HepG2 (cell line): Measurements from ENCODE around the gene TM4SF18. TPM values are rescaled to one million over a fixed set of nuclear protein-coding genes. Genes with fewer than 3 reads are reported as not detected.

ENCODE experiments used
- ATAC-seq: fragments of 200-7000 bp; cut with Tn5 transposase; 3 replicates; pipeline ENCODE4 v1.9.1; 2020; ENCODE audit warnings: mild to moderate bottlenecking, moderate library complexity
- BruUV-seq: library from RNA; stranded (reverse); fragments of 400-500 nt; replicated peaks from 2 replicates; lab custom pipeline; 2021; lab: Mats Ljungman, UMichigan
- CTCF ChIA-PET: fragments of 300-600 bp; formaldehyde crosslinking; extraction: SDS; loops from one replicate; lab custom pipeline; 2021; ENCODE audit warnings: low total read pairs, inconsistent platforms, low intra/inter-chr PET ratio; lab: Yijun Ruan, JAX
- POLR2A ChIA-PET: fragments of 350-600 bp; sonication (Branson Sonifier 250); formaldehyde crosslinking; loops from one replicate; lab custom pipeline; 2020; ENCODE audit warnings: antibody characterized with exemption, inconsistent platforms; lab: Yijun Ruan, JAX
- DNase-seq: peaks from one replicate; pipeline ENCODE4 v3.0.0-alpha.2; 2015; ENCODE audit warnings: low spot score
- FAIRE-seq: peaks from 3 replicates; lab custom pipeline; 2011; peaks lifted over from hg19 to GRCh38; lab: Jason Lieb, UNC
- H2AFZ ChIP-seq: one replicate; pipeline ENCODE4 v1.6.1; 2011; ENCODE audit warnings: low read length, inconsistent platforms
- H3K27ac ChIP-seq: fragments of 300-600 bp; 3 replicates; pipeline ENCODE4 v1.8.0; 2011; ENCODE audit warnings: mixed run types, mild to moderate bottlenecking, mixed read lengths, low read length, inconsistent platforms; ENCODE audit not compliant: insufficient read depth; ENCODE audit errors: extremely low read length
- H3K27me3 ChIP-seq, 2 experiments: fragments of 200-600 bp in 1 of 2; 2 replicates in 1 of 2; 3 replicates in 1 of 2; pipeline versions ENCODE4 v1.6.0 to v1.8.0; 2011; ENCODE audit warnings: low read length in 2 of 2, mild to moderate bottlenecking in 2 of 2, moderate library complexity in 2 of 2, inconsistent platforms in 1 of 2; ENCODE audit not compliant: insufficient read depth in 2 of 2, control insufficient read depth in 1 of 2
- H3K36me3 ChIP-seq, 2 experiments: fragments of 200-600 bp in 1 of 2; replicated peaks in 1 of 2; 2 replicates in 1 of 2; 3 replicates in 1 of 2; pipeline versions ENCODE4 v1.5.1 to v1.8.0; 2011; ENCODE audit warnings: low read length in 2 of 2, inconsistent platforms in 1 of 2; ENCODE audit not compliant: insufficient read depth in 2 of 2, control insufficient read depth in 1 of 2
- H3K4me1 ChIP-seq: 2 replicates; pipeline ENCODE4 v1.5.1; 2012; ENCODE audit warnings: low read length, inconsistent platforms; ENCODE audit not compliant: insufficient read depth
- H3K4me2 ChIP-seq: 2 replicates; pipeline ENCODE4 v1.6.0; 2011; ENCODE audit warnings: low read depth, low read length, inconsistent platforms
- H3K4me3 ChIP-seq, 3 experiments: fragments of 200-600 bp in 1 of 3; sonication (generic), shearing (Covaris generic) in 1 of 3; replicated peaks in 1 of 3; 2 replicates each; pipeline ENCODE4 v1.5.1; 2011 to 2016; ENCODE audit warnings: low read length in 3 of 3, inconsistent platforms in 2 of 3, low read depth in 2 of 3, mild to moderate bottlenecking in 2 of 3, control low read depth in 1 of 3, mixed read lengths in 1 of 3; ENCODE audit not compliant: insufficient read depth in 1 of 3
- H3K79me2 ChIP-seq: one replicate; pipeline ENCODE4 v1.6.1; 2011; ENCODE audit warnings: low read length, inconsistent platforms; ENCODE audit not compliant: insufficient read depth
- H3K9ac ChIP-seq: 2 replicates; pipeline ENCODE4 v1.6.0; 2011; ENCODE audit warnings: mild to moderate bottlenecking, low read depth, low read length, inconsistent platforms; ENCODE audit not compliant: insufficient read depth
- H3K9me3 ChIP-seq: 2 replicates; pipeline ENCODE4 v1.5.1; 2012; ENCODE audit warnings: mild to moderate bottlenecking, low read length
- H4K20me1 ChIP-seq: 2 replicates; pipeline ENCODE4 v1.6.0; 2011; ENCODE audit warnings: inconsistent platforms, mild to moderate bottlenecking, low read length, moderate library complexity; ENCODE audit not compliant: insufficient read depth
- HOXD1 ChIP-seq: sonication (generic); formaldehyde crosslinking; IDR thresholded peaks from 2 replicates; pipeline ENCODE4 v1.5.0; 2020; ENCODE audit warnings: missing genetic modification reagents
- IKZF5 ChIP-seq: IDR thresholded peaks from 2 replicates; pipeline ENCODE4 v1.6.1; 2018; ENCODE audit warnings: missing genetic modification reagents, mild to moderate bottlenecking, missing compliant biosample characterization
- SIX1 ChIP-seq: sonication (generic); formaldehyde crosslinking; IDR thresholded peaks from 2 replicates; pipeline ENCODE4 v1.4.0; 2020; ENCODE audit warnings: missing genetic modification reagents, borderline replicate concordance
- STAG1 ChIP-seq: sonication (generic); formaldehyde crosslinking; IDR thresholded peaks from 2 replicates; pipeline ENCODE4 v1.4.0; 2020; ENCODE audit warnings: missing genetic modification reagents
- ZNF256 ChIP-seq: sonication (generic); formaldehyde crosslinking; conservative IDR thresholded peaks from 2 replicates; pipeline ENCODE4 v1.4.0; 2020; ENCODE audit warnings: missing genetic modification reagents
- WGBS: methylation state at CpG from one replicate; pipeline ENCODE4 v1.1.6; 2017; ENCODE audit warnings: low lambda C conversion rate; 5-methylcytosine and 5-hydroxymethylcytosine counted together
- in situ Hi-C: cut with HindIII; loops from 2 replicates; pipeline ENCODE4 v1.10.0; 2017; ENCODE audit warnings: low pct_unique_long_range_greater_than_20kb; ENCODE audit not compliant: extremely low pct_ligation_motif_present
- intact Hi-C: fragments of 100-400 bp; cut with micrococcal nuclease; formaldehyde crosslinking; loops from one replicate; pipeline ENCODE4 v1.10.0; 2022; ENCODE audit not compliant: unreplicated experiment
- polyA plus RNA-seq, 8 experiments: library from polyadenylated mRNA; depleted of rRNA in 3 of 8; stranded (reverse) in 7 of 8; unstranded in 1 of 8; fragments of >200 nt; fragmentation: Illumina TruSeq in 4 of 8; extraction: Trizol in 4 of 8; gene quantifications; 2 replicates each; pipeline versions ENCODE4 v1.2.1 to v1.2.3, GENCODE V29; 2011 to 2016; ENCODE audit warnings: low read depth in 4 of 8, missing spikeins in 1 of 8, mixed read lengths in 1 of 8; ENCODE audit not compliant: insufficient read depth in 1 of 8
- total RNA-seq, 5 experiments: library from RNA; depleted of rRNA; stranded (reverse); fragments of >200 nt; fragmentation: Illumina TruSeq; extraction: Trizol; gene quantifications; 2 replicates each; pipeline ENCODE4 v1.2.3, GENCODE V29; 2016; ENCODE audit warnings: low read depth in 1 of 5
- TF ChIP-seq, protein P1 (sequence below): sonication (generic); formaldehyde crosslinking; IDR thresholded peaks from 2 replicates; pipeline ENCODE4 v1.5.0; 2020; ENCODE audit warnings: mild to moderate bottlenecking, missing genetic modification reagents, moderate library complexity
- TF ChIP-seq, protein P2 (sequence below): sonication (generic); formaldehyde crosslinking; IDR thresholded peaks from 2 replicates; pipeline ENCODE4 v1.5.0; 2020; ENCODE audit warnings: missing genetic modification reagents, mild to moderate bottlenecking, borderline replicate concordance
- TF ChIP-seq, protein P3 (sequence below): sonication (generic); formaldehyde crosslinking; IDR thresholded peaks from one replicate; pipeline ENCODE4 v1.5.1; 2020; ENCODE audit warnings: mild to moderate bottlenecking, missing genetic modification reagents; ENCODE audit errors: not compliant biosample characterization
- TF ChIP-seq, protein P4 (sequence below): sonication (generic); formaldehyde crosslinking; IDR thresholded peaks from 2 replicates; pipeline ENCODE4 v1.4.0; 2020; ENCODE audit warnings: missing genetic modification reagents

TM4SF18 gene
- total and polyA plus RNA-seq, 2 of the 13 experiments (the other 11 are each of a cell fraction or from before 2014, with no cell fraction given) = 0.15 TPM; not detected in 1

GRCh38 chr3:149288655-149289054, 44.8 kb downstream of the TM4SF18 start:
- ChIA-PET POLR2A (no interaction called here), CTCF (no interaction called here)
- Histone ChIP-seq H3K36me3 (no peaks in the 10 kb centered on the region), H3K79me2 (no peaks in the 10 kb centered on the region), H4K20me1 (no peaks in the 10 kb centered on the region), H3K4me2 (no peak overlapping the region), H3K9me3 (no peaks in the 10 kb centered on the region), H2AFZ (no peak overlapping the region), H3K27me3 (no peaks in the 10 kb centered on the region), H3K4me1 (no peaks in the 10 kb centered on the region), H3K9ac (no peak overlapping the region), H3K27ac (no peak overlapping the region), H3K4me3 (no peak overlapping the region)
- BruUV-seq = no TSS peak
- intact Hi-C loops (no loop called here), in situ Hi-C loops (no loop called here)
- TF ChIP-seq SIX1 (CRISPR knock-in tag) (no peak), ZNF256 (CRISPR knock-in tag) (no peak), IKZF5 (no peak), HOXD1 (CRISPR knock-in tag) (no peak), STAG1 (CRISPR knock-in tag) (peak; percentile 42)
- TF ChIP-seq, protein P1, sequence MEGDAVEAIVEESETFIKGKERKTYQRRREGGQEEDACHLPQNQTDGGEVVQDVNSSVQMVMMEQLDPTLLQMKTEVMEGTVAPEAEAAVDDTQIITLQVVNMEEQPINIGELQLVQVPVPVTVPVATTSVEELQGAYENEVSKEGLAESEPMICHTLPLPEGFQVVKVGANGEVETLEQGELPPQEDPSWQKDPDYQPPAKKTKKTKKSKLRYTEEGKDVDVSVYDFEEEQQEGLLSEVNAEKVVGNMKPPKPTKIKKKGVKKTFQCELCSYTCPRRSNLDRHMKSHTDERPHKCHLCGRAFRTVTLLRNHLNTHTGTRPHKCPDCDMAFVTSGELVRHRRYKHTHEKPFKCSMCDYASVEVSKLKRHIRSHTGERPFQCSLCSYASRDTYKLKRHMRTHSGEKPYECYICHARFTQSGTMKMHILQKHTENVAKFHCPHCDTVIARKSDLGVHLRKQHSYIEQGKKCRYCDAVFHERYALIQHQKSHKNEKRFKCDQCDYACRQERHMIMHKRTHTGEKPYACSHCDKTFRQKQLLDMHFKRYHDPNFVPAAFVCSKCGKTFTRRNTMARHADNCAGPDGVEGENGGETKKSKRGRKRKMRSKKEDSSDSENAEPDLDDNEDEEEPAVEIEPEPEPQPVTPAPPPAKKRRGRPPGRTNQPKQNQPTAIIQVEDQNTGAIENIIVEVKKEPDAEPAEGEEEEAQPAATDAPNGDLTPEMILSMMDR (CRISPR knock-in tag) = peak; percentile 32; the same call in 1 of the 2 replicates
- TF ChIP-seq, protein P2, sequence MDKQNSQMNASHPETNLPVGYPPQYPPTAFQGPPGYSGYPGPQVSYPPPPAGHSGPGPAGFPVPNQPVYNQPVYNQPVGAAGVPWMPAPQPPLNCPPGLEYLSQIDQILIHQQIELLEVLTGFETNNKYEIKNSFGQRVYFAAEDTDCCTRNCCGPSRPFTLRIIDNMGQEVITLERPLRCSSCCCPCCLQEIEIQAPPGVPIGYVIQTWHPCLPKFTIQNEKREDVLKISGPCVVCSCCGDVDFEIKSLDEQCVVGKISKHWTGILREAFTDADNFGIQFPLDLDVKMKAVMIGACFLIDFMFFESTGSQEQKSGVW (CRISPR knock-in tag) = no peak
- TF ChIP-seq, protein P3, sequence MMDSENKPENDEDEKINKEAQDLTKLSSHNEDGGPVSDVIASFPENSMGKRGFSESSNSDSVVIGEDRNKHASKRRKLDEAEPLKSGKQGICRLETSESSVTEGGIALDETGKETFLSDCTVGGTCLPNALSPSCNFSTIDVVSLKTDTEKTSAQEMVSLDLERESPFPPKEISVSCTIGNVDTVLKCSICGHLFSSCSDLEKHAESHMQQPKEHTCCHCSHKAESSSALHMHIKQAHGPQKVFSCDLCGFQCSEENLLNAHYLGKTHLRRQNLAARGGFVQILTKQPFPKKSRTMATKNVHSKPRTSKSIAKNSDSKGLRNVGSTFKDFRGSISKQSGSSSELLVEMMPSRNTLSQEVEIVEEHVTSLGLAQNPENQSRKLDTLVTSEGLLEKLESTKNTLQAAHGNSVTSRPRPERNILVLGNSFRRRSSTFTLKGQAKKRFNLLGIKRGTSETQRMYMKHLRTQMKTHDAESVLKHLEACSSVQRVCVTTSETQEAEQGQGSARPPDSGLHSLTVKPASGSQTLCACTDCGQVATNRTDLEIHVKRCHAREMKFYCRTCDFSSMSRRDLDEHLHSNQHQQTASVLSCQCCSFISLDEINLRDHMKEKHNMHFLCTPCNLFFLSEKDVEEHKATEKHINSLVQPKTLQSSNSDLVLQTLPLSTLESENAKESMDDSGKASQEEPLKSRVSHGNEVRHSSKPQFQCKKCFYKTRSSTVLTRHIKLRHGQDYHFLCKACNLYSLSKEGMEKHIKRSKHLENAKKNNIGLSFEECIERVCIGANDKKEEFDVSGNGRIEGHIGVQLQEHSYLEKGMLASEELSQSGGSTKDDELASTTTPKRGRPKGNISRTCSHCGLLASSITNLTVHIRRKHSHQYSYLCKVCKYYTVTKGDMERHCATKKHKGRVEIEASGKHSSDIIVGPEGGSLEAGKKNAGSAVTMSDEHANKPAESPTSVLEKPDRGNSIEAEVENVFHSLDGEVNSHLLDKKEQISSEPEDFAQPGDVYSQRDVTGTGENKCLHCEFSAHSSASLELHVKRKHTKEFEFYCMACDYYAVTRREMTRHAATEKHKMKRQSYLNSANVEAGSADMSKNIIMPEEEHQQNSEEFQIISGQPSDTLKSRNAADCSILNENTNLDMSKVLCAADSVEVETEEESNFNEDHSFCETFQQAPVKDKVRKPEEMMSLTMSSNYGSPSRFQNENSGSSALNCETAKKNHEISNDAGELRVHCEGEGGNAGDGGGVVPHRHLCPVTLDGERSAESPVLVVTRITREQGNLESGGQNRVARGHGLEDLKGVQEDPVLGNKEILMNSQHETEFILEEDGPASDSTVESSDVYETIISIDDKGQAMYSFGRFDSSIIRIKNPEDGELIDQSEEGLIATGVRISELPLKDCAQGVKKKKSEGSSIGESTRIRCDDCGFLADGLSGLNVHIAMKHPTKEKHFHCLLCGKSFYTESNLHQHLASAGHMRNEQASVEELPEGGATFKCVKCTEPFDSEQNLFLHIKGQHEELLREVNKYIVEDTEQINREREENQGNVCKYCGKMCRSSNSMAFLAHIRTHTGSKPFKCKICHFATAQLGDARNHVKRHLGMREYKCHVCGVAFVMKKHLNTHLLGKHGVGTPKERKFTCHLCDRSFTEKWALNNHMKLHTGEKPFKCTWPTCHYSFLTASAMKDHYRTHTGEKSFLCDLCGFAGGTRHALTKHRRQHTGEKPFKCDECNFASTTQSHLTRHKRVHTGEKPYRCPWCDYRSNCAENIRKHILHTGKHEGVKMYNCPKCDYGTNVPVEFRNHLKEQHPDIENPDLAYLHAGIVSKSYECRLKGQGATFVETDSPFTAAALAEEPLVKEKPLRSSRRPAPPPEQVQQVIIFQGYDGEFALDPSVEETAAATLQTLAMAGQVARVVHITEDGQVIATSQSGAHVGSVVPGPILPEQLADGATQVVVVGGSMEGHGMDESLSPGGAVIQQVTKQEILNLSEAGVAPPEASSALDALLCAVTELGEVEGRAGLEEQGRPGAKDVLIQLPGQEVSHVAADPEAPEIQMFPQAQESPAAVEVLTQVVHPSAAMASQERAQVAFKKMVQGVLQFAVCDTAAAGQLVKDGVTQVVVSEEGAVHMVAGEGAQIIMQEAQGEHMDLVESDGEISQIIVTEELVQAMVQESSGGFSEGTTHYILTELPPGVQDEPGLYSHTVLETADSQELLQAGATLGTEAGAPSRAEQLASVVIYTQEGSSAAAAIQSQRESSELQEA (CRISPR knock-in tag) = no peak
- TF ChIP-seq, protein P4, sequence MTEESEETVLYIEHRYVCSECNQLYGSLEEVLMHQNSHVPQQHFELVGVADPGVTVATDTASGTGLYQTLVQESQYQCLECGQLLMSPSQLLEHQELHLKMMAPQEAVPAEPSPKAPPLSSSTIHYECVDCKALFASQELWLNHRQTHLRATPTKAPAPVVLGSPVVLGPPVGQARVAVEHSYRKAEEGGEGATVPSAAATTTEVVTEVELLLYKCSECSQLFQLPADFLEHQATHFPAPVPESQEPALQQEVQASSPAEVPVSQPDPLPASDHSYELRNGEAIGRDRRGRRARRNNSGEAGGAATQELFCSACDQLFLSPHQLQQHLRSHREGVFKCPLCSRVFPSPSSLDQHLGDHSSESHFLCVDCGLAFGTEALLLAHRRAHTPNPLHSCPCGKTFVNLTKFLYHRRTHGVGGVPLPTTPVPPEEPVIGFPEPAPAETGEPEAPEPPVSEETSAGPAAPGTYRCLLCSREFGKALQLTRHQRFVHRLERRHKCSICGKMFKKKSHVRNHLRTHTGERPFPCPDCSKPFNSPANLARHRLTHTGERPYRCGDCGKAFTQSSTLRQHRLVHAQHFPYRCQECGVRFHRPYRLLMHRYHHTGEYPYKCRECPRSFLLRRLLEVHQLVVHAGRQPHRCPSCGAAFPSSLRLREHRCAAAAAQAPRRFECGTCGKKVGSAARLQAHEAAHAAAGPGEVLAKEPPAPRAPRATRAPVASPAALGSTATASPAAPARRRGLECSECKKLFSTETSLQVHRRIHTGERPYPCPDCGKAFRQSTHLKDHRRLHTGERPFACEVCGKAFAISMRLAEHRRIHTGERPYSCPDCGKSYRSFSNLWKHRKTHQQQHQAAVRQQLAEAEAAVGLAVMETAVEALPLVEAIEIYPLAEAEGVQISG (CRISPR knock-in tag) = no peak
- ATAC-seq = peak; percentile 88
- FAIRE-seq = no peak
- DNase-seq = no peak
- 0% methylated on average over 2 of the region's 5 CpGs for WGBS
